22Rv1 (cell line): ENCODE results near the gene ABCB8.

Experiments
- ZFX ChIP-seq: fragments of 450-650 bp; IDR thresholded peaks from 2 replicates; pipeline ENCODE4 v1.6.1; 2017; ENCODE audit warnings: antibody characterized with exemption, borderline replicate concordance
- TF ChIP-seq, protein P1 (sequence below): fragments of 450-650 bp; IDR thresholded peaks from 2 replicates; pipeline ENCODE4 v1.5.1; 2017; ENCODE audit warnings: mild to moderate bottlenecking

DNA sequence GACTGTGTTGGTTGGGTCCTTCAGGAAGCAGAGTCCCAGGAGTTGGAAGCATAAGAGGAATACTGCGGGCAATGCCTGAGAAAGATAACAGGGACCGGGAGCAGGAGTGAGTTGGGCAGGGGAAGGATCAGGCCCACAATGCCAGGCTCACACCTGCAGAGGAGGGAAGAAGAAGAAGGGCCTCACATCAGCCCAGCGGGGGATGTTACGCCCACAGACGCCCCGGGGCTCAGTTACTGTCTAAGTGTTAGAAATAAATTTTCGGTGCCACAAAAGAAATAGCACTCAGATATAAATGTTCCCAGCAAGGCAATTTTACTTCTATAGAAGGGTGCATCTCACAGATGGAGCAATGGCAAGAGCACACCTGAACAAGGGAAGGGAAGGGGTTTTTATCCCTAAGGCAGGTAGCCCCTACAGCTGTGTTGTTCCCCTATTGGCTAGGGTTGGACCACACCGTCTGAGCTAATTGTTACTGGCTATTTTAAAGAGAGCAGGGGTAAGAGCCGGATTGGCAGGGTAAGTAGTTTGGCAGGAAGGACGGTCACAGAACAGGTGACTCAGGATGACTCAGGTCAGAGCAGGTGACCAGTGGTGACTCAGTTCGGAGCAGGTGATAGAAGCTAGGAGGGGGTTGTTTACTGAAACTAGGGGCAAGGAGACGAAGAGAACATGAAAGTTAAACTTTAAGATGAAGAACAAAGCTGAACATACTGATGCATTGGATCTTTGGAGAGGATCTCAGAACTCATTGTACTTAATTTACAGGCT is 37.6 kb upstream of the ABCB8 start, which contains the start of gene NOS3:
- TF ChIP-seq, protein P1, sequence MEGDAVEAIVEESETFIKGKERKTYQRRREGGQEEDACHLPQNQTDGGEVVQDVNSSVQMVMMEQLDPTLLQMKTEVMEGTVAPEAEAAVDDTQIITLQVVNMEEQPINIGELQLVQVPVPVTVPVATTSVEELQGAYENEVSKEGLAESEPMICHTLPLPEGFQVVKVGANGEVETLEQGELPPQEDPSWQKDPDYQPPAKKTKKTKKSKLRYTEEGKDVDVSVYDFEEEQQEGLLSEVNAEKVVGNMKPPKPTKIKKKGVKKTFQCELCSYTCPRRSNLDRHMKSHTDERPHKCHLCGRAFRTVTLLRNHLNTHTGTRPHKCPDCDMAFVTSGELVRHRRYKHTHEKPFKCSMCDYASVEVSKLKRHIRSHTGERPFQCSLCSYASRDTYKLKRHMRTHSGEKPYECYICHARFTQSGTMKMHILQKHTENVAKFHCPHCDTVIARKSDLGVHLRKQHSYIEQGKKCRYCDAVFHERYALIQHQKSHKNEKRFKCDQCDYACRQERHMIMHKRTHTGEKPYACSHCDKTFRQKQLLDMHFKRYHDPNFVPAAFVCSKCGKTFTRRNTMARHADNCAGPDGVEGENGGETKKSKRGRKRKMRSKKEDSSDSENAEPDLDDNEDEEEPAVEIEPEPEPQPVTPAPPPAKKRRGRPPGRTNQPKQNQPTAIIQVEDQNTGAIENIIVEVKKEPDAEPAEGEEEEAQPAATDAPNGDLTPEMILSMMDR = no peak
- TF ChIP-seq ZFX = no peak
